ENCODE results near the gene HDAC2. TPM values are rescaled to one million over a fixed set of nuclear protein-coding genes. Genes with fewer than 3 reads are reported as not detected.

Gene HDAC2
- total RNA-seq, 2 donors from 2014 or later = 29.9 to 49.5 TPM

DNA sequence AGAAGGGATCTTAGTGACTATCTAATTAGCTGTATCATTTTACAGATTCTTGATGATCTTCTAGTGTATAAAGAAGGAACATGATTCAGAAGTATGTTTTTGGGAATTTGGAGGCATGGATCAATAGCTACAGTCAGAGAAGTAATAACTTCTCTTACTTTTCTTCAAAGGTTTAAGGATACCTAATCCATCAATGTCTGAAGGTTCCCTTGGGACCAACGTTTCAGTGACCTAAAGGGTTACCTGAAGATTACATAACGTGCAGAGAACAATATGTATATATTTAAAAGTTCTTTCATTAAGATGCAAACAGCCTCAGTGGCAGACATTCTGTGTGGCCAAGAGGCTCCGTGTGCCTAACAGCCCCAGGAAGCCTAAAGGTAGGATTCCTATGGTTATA is 3.2 kb downstream of the HDAC2 start:
- H3K9me3 ChIP-seq = no peaks in the 10 kb centered on the region
- no peaks in the 10 kb centered on the region for H3K27me3 ChIP-seq (replicated peaks; ENCODE audit: insufficient read depth)
- H3K4me3 ChIP-seq = no peak overlapping the region
- ATAC-seq (ENCODE audit: insufficient number of reproducible peaks, low FRiP score, low read depth) (no peak), DNase-seq (ENCODE audit: low spot score) (no peak)
- H3K36me3 ChIP-seq = no peaks in the 10 kb centered on the region
- TF ChIP-seq, protein P1, sequence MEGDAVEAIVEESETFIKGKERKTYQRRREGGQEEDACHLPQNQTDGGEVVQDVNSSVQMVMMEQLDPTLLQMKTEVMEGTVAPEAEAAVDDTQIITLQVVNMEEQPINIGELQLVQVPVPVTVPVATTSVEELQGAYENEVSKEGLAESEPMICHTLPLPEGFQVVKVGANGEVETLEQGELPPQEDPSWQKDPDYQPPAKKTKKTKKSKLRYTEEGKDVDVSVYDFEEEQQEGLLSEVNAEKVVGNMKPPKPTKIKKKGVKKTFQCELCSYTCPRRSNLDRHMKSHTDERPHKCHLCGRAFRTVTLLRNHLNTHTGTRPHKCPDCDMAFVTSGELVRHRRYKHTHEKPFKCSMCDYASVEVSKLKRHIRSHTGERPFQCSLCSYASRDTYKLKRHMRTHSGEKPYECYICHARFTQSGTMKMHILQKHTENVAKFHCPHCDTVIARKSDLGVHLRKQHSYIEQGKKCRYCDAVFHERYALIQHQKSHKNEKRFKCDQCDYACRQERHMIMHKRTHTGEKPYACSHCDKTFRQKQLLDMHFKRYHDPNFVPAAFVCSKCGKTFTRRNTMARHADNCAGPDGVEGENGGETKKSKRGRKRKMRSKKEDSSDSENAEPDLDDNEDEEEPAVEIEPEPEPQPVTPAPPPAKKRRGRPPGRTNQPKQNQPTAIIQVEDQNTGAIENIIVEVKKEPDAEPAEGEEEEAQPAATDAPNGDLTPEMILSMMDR (IDR thresholded peaks at IDR 0.05) = no peak
- H3K4me1 ChIP-seq (ENCODE audit: control insufficient read depth in 1 of 2, low read depth in 2 of 2) = peaks cover 15 to 38% of the 10 kb centered on the region in 2 donors
- no peak overlapping the region for H3K27ac ChIP-seq

DNA sequence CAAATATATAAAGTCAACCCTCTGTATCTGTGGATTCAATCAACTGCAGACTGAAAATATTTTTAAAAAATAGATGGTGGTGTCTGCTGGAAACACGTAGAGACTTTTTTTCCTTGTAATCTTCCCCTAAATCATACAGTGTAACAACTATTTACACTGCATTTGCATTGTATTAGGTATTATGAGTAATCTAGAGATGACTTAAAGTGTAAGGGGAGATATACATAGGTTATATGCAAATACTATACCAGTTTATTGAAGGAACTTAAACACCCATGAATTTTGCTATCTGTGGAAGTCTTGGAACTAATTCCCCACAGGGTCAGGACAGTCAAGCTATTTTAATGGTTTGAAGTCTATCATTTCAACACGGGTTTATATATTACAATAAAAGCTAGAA is 10.2 kb downstream of the HDAC2 start:
- TF ChIP-seq, protein P1 (IDR thresholded peaks at IDR 0.05) = no peak
- ATAC-seq (ENCODE audit: insufficient number of reproducible peaks, low FRiP score, low read depth) = no peak
- no peak overlapping the region for H3K4me3 ChIP-seq

DNA sequence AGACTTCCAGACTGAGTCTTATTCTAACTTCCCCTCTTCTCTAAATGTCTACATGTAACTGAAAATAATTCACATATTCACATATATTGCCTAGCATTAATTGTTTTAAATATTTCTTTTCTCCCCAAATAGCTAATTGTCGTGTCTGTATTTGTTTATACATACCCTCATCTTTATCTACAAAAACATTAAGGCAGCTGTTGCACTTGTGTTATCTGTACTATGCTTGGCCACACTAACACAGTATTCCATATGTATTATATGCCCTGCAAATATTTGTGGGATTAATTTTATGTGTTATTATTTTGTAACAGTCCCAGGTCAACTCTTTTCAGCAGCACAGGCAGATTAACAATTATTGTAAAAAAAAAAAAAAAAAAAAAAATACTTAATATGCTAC is 11.7 kb downstream of the HDAC2 start:
- no peak overlapping the region for H3K4me3 ChIP-seq
- H3K9me3 ChIP-seq = no peaks in the 10 kb centered on the region
- TF ChIP-seq, protein P1 (IDR thresholded peaks at IDR 0.05) = no peak
- ATAC-seq (ENCODE audit: insufficient number of reproducible peaks, low FRiP score, low read depth) (no peak), DNase-seq (ENCODE audit: low spot score) (no peak)
- no peak overlapping the region for H3K27ac ChIP-seq
- H3K4me1 ChIP-seq (ENCODE audit: control insufficient read depth in 1 of 2, low read depth in 2 of 2) = peaks cover 0 to 1% of the 10 kb centered on the region in 2 donors
- H3K36me3 ChIP-seq = peaks cover 3% of the 10 kb centered on the region
- no peaks in the 10 kb centered on the region for H3K27me3 ChIP-seq (replicated peaks; ENCODE audit: insufficient read depth)

More for the DNA sequence above, 10.2 kb downstream of the HDAC2 start:
- peaks cover 3% of the 10 kb centered on the region for H3K36me3 ChIP-seq
- peaks cover 0 to 15% of the 10 kb centered on the region in 2 donors for H3K4me1 ChIP-seq (ENCODE audit: control insufficient read depth in 1 of 2, low read depth in 2 of 2)
- no peak for DNase-seq (ENCODE audit: low spot score)
- no peaks in the 10 kb centered on the region for H3K9me3 ChIP-seq
- no peaks in the 10 kb centered on the region for H3K27me3 ChIP-seq (replicated peaks; ENCODE audit: insufficient read depth)
- no peak overlapping the region for H3K27ac ChIP-seq

DNA sequence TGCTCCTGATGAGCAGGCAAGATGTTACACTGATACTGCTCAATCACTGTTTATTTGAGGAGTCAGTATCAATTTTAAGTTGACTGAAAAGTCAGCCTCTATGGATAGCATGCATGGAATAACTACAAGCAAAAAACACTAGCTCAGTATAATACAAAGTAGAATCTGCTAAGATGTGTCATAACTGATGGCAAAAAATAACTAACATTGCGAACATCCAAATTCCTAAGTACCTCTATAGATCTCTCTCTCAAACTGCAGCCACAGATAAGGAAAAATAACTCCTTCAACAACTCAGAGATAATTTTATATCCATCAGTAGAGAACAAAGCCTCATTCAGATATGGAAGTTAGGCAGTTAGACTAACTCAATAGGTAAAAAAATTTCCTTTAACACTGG is 16.3 kb downstream of the HDAC2 start:
- Histone ChIP-seq H3K4me1 (ENCODE audit: control insufficient read depth in 1 of 2, low read depth in 2 of 2) (peaks cover 0 to 2% of the 10 kb centered on the region in 2 donors), H3K36me3 (peaks cover 3% of the 10 kb centered on the region), H3K4me3 (no peak overlapping the region), H3K9me3 (no peaks in the 10 kb centered on the region), H3K27ac (no peak overlapping the region), H3K27me3 (replicated peaks; ENCODE audit: insufficient read depth) (no peaks in the 10 kb centered on the region)
- DNase-seq (ENCODE audit: low spot score) (no peak), ATAC-seq (ENCODE audit: insufficient number of reproducible peaks, low FRiP score, low read depth) (no peak)
- TF ChIP-seq, protein P1 (IDR thresholded peaks at IDR 0.05) = no peak

DNA sequence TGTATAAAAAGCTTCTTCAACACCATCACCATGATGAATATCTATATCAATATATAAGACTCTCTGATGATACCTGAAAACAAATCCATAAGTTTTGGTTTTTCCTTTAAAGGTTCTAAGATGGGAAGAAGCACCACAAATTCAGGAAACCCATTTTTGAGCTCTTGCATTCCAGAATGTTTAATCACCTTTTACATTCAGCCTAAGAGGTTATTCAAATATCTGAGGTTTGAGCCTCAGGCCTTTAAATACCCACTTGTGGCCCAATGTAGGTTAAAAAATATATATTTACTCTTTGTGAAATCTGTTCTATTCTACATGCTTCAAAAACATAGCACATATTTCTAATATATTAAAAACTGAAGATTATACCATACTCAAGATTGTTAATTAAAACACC is 17.6 kb downstream of the HDAC2 start:
- ATAC-seq (ENCODE audit: insufficient number of reproducible peaks, low FRiP score, low read depth) = no peak
- Histone ChIP-seq H3K9me3 (no peaks in the 10 kb centered on the region), H3K27ac (no peak overlapping the region), H3K4me3 (no peak overlapping the region), H3K27me3 (replicated peaks; ENCODE audit: insufficient read depth) (no peaks in the 10 kb centered on the region), H3K36me3 (peaks cover 3% of the 10 kb centered on the region), H3K4me1 (ENCODE audit: control insufficient read depth in 1 of 2, low read depth in 2 of 2) (peaks cover 0 to 2% of the 10 kb centered on the region in 2 donors)
- DNase-seq (ENCODE audit: low spot score) = no peak
- TF ChIP-seq, protein P1 (IDR thresholded peaks at IDR 0.05) = no peak

Measured in thoracic aorta (tissue), 2 donors.